ENCODE data around the gene FSTL4.

FSTL4 gene

GRCh38 chr5:133234273-133234672 is 378.1 kb downstream of the FSTL4 start:
- Mint-ChIP-seq H3K27me3 (no peaks in the 10 kb centered on the region), H3K9me3 (no peaks in the 10 kb centered on the region), H3K4me1 (no peaks in the 10 kb centered on the region), H3K4me3 (no peak overlapping the region), H3K27ac (no peak overlapping the region), H3K36me3 (ENCODE audit: low read depth) (no peaks in the 10 kb centered on the region)
- ATAC-seq (no peak), DNase-seq (no peak)

GRCh38 chr5:133233616-133234015 is 378.7 kb downstream of the FSTL4 start:
- Mint-ChIP-seq H3K4me1 (no peaks in the 10 kb centered on the region), H3K27me3 (no peaks in the 10 kb centered on the region), H3K27ac (no peak overlapping the region), H3K4me3 (no peak overlapping the region), H3K36me3 (ENCODE audit: low read depth) (no peaks in the 10 kb centered on the region), H3K9me3 (no peaks in the 10 kb centered on the region)
- no peak for DNase-seq
- ATAC-seq = no peak

GRCh38 chr5:133232911-133233310 is 379.4 kb downstream of the FSTL4 start:
- Mint-ChIP-seq H3K4me1 (no peaks in the 10 kb centered on the region), H3K4me3 (no peak overlapping the region), H3K27me3 (no peaks in the 10 kb centered on the region), H3K36me3 (ENCODE audit: low read depth) (no peaks in the 10 kb centered on the region), H3K9me3 (no peaks in the 10 kb centered on the region), H3K27ac (no peak overlapping the region)
- DNase-seq (no peak), ATAC-seq (no peak)

- H3K4me3 Mint-ChIP-seq = no peak overlapping the region
- H3K4me1 Mint-ChIP-seq = no peaks in the 10 kb centered on the region
- no peaks in the 10 kb centered on the region for H3K36me3 Mint-ChIP-seq (ENCODE audit: low read depth)
- ATAC-seq (no peak), DNase-seq (no peak)
- H3K9me3 Mint-ChIP-seq = no peaks in the 10 kb centered on the region
- H3K27me3 Mint-ChIP-seq = no peaks in the 10 kb centered on the region
- no peak overlapping the region for H3K27ac Mint-ChIP-seq
Measured at GRCh38 chr5:133232435-133232834, 379.9 kb downstream of the FSTL4 start.

- Mint-ChIP-seq H3K4me3 (no peak overlapping the region), H3K27ac (no peak overlapping the region), H3K27me3 (no peaks in the 10 kb centered on the region), H3K4me1 (no peaks in the 10 kb centered on the region), H3K36me3 (ENCODE audit: low read depth) (no peaks in the 10 kb centered on the region), H3K9me3 (no peaks in the 10 kb centered on the region)
- ATAC-seq (no peak), DNase-seq (no peak)
Measured at GRCh38 chr5:133232011-133232410, 380.3 kb downstream of the FSTL4 start.

GRCh38 chr5:133230823-133231578 is 381.3 kb downstream of the FSTL4 start:
- DNase-seq = no peak
- no peak overlapping the region for H3K27ac Mint-ChIP-seq
- H3K4me3 Mint-ChIP-seq = no peak overlapping the region
- no peaks in the 10 kb centered on the region for H3K4me1 Mint-ChIP-seq
- no peak for ATAC-seq
- H3K9me3 Mint-ChIP-seq = no peaks in the 10 kb centered on the region
- no peaks in the 10 kb centered on the region for H3K27me3 Mint-ChIP-seq
- no peaks in the 10 kb centered on the region for H3K36me3 Mint-ChIP-seq (ENCODE audit: low read depth)

- no peak for DNase-seq
- Mint-ChIP-seq H3K36me3 (ENCODE audit: low read depth) (no peaks in the 10 kb centered on the region), H3K27me3 (no peaks in the 10 kb centered on the region), H3K27ac (no peak overlapping the region), H3K9me3 (no peaks in the 10 kb centered on the region), H3K4me1 (no peaks in the 10 kb centered on the region), H3K4me3 (no peak overlapping the region)
- ATAC-seq = no peak
Measured at GRCh38 chr5:133229931-133230664, 382.2 kb downstream of the FSTL4 start.

GRCh38 chr5:133228316-133228715 is 384.0 kb downstream of the FSTL4 start:
- Mint-ChIP-seq H3K9me3 (no peaks in the 10 kb centered on the region), H3K4me1 (no peaks in the 10 kb centered on the region), H3K36me3 (ENCODE audit: low read depth) (no peaks in the 10 kb centered on the region), H3K27me3 (no peaks in the 10 kb centered on the region), H3K27ac (no peak overlapping the region), H3K4me3 (no peak overlapping the region)
- DNase-seq (no peak), ATAC-seq (no peak)

- H3K36me3 Mint-ChIP-seq (ENCODE audit: low read depth) = no peaks in the 10 kb centered on the region
- DNase-seq = no peak
- H3K27me3 Mint-ChIP-seq = no peaks in the 10 kb centered on the region
- H3K27ac Mint-ChIP-seq = no peak overlapping the region
- no peak for ATAC-seq
- no peaks in the 10 kb centered on the region for H3K4me1 Mint-ChIP-seq
- H3K4me3 Mint-ChIP-seq = no peak overlapping the region
- no peaks in the 10 kb centered on the region for H3K9me3 Mint-ChIP-seq
Measured at GRCh38 chr5:133227897-133228296, 384.4 kb downstream of the FSTL4 start.

GRCh38 chr5:133227082-133227481 is 385.3 kb downstream of the FSTL4 start:
- H3K27me3 Mint-ChIP-seq = no peaks in the 10 kb centered on the region
- no peaks in the 10 kb centered on the region for H3K36me3 Mint-ChIP-seq (ENCODE audit: low read depth)
- no peak overlapping the region for H3K4me3 Mint-ChIP-seq
- H3K9me3 Mint-ChIP-seq = no peaks in the 10 kb centered on the region
- no peak overlapping the region for H3K27ac Mint-ChIP-seq
- ATAC-seq (no peak), DNase-seq (no peak)
- no peaks in the 10 kb centered on the region for H3K4me1 Mint-ChIP-seq

GRCh38 chr5:133226186-133226585 is 386.2 kb downstream of the FSTL4 start:
- ATAC-seq (no peak), DNase-seq (no peak)
- no peak overlapping the region for H3K27ac Mint-ChIP-seq
- no peaks in the 10 kb centered on the region for H3K9me3 Mint-ChIP-seq
- no peaks in the 10 kb centered on the region for H3K4me1 Mint-ChIP-seq
- no peaks in the 10 kb centered on the region for H3K36me3 Mint-ChIP-seq (ENCODE audit: low read depth)
- H3K27me3 Mint-ChIP-seq = no peaks in the 10 kb centered on the region
- H3K4me3 Mint-ChIP-seq = no peak overlapping the region

GRCh38 chr5:133225671-133226152 is 386.6 kb downstream of the FSTL4 start:
- H3K36me3 Mint-ChIP-seq (ENCODE audit: low read depth) = no peaks in the 10 kb centered on the region

GRCh38 chr5:133222979-133223378 is 389.4 kb downstream of the FSTL4 start:
- DNase-seq (no peak), ATAC-seq (no peak)
- H3K27ac Mint-ChIP-seq = no peak overlapping the region
- no peaks in the 10 kb centered on the region for H3K4me1 Mint-ChIP-seq
- no peaks in the 10 kb centered on the region for H3K9me3 Mint-ChIP-seq
- H3K36me3 Mint-ChIP-seq (ENCODE audit: low read depth) = no peaks in the 10 kb centered on the region
- no peak overlapping the region for H3K4me3 Mint-ChIP-seq
- H3K27me3 Mint-ChIP-seq = no peaks in the 10 kb centered on the region

More at GRCh38 chr5:133225671-133226152, 386.6 kb downstream of the FSTL4 start:
- Mint-ChIP-seq H3K4me1 (no peaks in the 10 kb centered on the region), H3K27me3 (no peaks in the 10 kb centered on the region), H3K9me3 (no peaks in the 10 kb centered on the region), H3K27ac (no peak overlapping the region), H3K4me3 (no peak overlapping the region)
- no peak for ATAC-seq
- no peak for DNase-seq

GRCh38 chr5:133222521-133222920 is 389.8 kb downstream of the FSTL4 start:
- Mint-ChIP-seq H3K4me3 (no peak overlapping the region), H3K27ac (no peak overlapping the region), H3K36me3 (ENCODE audit: low read depth) (no peaks in the 10 kb centered on the region), H3K9me3 (no peaks in the 10 kb centered on the region), H3K27me3 (no peaks in the 10 kb centered on the region), H3K4me1 (no peaks in the 10 kb centered on the region)
- DNase-seq (no peak), ATAC-seq (no peak)

GRCh38 chr5:133222040-133222439 is 390.3 kb downstream of the FSTL4 start:
- H3K9me3 Mint-ChIP-seq = no peaks in the 10 kb centered on the region
- H3K27me3 Mint-ChIP-seq = no peaks in the 10 kb centered on the region
- H3K4me1 Mint-ChIP-seq = no peaks in the 10 kb centered on the region
- no peak overlapping the region for H3K4me3 Mint-ChIP-seq
- H3K27ac Mint-ChIP-seq = no peak overlapping the region
- no peak for DNase-seq
- ATAC-seq = no peak
- H3K36me3 Mint-ChIP-seq (ENCODE audit: low read depth) = no peaks in the 10 kb centered on the region
